IMR-90 (cell line): ENCODE measurements around the gene SPATA13. TPM values are rescaled to one million over a fixed set of nuclear protein-coding genes. Genes with fewer than 3 reads are reported as not detected.

Experiments used
- ATAC-seq: fragments of 200-7000 bp; cut with Tn5 transposase; 2 replicates; pipeline ENCODE4 v1.9.1; 2020; ENCODE audit warnings: low read depth, mild to moderate bottlenecking, moderate library complexity
- BruUV-seq: library from RNA; stranded (reverse); fragments of 400-500 nt; replicated peaks from 2 replicates; lab custom pipeline; 2021; lab: Mats Ljungman, UMichigan
- CTCF ChIA-PET: fragments of 300-600 bp; formaldehyde crosslinking; extraction: SDS; loops from one replicate; lab custom pipeline; 2021; ENCODE audit warnings: antibody characterized with exemption; lab: Yijun Ruan, JAX
- POLR2A ChIA-PET: fragments of 300-600 bp; sonication (Branson Sonifier 250); formaldehyde crosslinking; loops from one replicate; lab custom pipeline; 2022; ENCODE audit warnings: antibody characterized with exemption; ENCODE audit not compliant: unreplicated experiment; lab: Charles Lee
- DNase-seq: peaks from one replicate; pipeline ENCODE4 v3.0.0; 2013
- H2AFZ ChIP-seq: replicated peaks from 2 replicates; pipeline ENCODE3; 2013; ENCODE audit warnings: low read length, mild to moderate bottlenecking; ENCODE audit not compliant: poor library complexity
- H2AK5ac ChIP-seq: 2 replicates; pipeline ENCODE4 v1.6.1; 2013; ENCODE audit warnings: low read depth, low read length, inconsistent platforms
- H2AK9ac ChIP-seq: replicated peaks from 2 replicates; pipeline ENCODE3; 2013; ENCODE audit warnings: mild to moderate bottlenecking, low read depth, low read length, moderate library complexity; ENCODE audit not compliant: poor library complexity
- H2BK120ac ChIP-seq: 2 replicates; pipeline ENCODE4 v1.6.1; 2013; ENCODE audit warnings: low read depth, low read length, inconsistent platforms
- H2BK15ac ChIP-seq: 3 replicates; pipeline ENCODE4 v1.6.1; 2013; ENCODE audit warnings: low read depth, low read length, inconsistent platforms
- H2BK20ac ChIP-seq: 2 replicates; pipeline ENCODE4 v1.6.1; 2013; ENCODE audit warnings: low read depth, mild to moderate bottlenecking, inconsistent platforms, low read length, moderate library complexity
- H2BK5ac ChIP-seq: 2 replicates; pipeline ENCODE4 v1.6.1; 2013; ENCODE audit warnings: mild to moderate bottlenecking, low read depth, low read length, inconsistent platforms; ENCODE audit not compliant: poor library complexity, severe bottlenecking
- H3K14ac ChIP-seq: replicated peaks from 2 replicates; pipeline ENCODE4 v1.6.1; 2013; ENCODE audit warnings: low read depth, low read length, inconsistent platforms
- H3K18ac ChIP-seq: 2 replicates; pipeline ENCODE4 v1.6.1; 2013; ENCODE audit warnings: low read depth, low read length, control low read depth
- H3K23ac ChIP-seq: 2 replicates; pipeline ENCODE4 v1.6.1; 2013; ENCODE audit warnings: low read depth, low read length, inconsistent platforms
- H3K27ac ChIP-seq: 2 replicates; pipeline ENCODE4 v1.5.1; 2013; ENCODE audit warnings: mild to moderate bottlenecking, control low read depth, low read length; ENCODE audit not compliant: insufficient read depth
- H3K27me3 ChIP-seq: 2 replicates; pipeline ENCODE4 v1.6.1; 2013; ENCODE audit warnings: low read length; ENCODE audit not compliant: control insufficient read depth, insufficient read depth
- H3K36me3 ChIP-seq: 2 replicates; pipeline ENCODE4 v1.6.1; 2013; ENCODE audit warnings: low read length, mixed read lengths; ENCODE audit not compliant: control insufficient read depth, insufficient read depth
- H3K4ac ChIP-seq: 2 replicates; pipeline ENCODE4 v1.6.1; 2013; ENCODE audit warnings: low read depth, low read length, inconsistent platforms
- H3K4me1 ChIP-seq: 2 replicates; pipeline ENCODE4 v1.6.1; 2013; ENCODE audit warnings: low read length, mixed read lengths; ENCODE audit not compliant: control insufficient read depth, insufficient read depth
- H3K4me2 ChIP-seq: 2 replicates; pipeline ENCODE4 v1.6.1; 2013; ENCODE audit warnings: low read depth, mild to moderate bottlenecking, control low read depth, low read length, moderate library complexity
- H3K4me3 ChIP-seq: 2 replicates; pipeline ENCODE4 v1.5.1; 2013; ENCODE audit warnings: low read depth, mild to moderate bottlenecking, control low read depth, low read length, moderate library complexity; ENCODE audit not compliant: insufficient read depth
- H3K56ac ChIP-seq: 2 replicates; pipeline ENCODE4 v1.6.1; 2013; ENCODE audit warnings: low read length, inconsistent platforms; ENCODE audit not compliant: insufficient read depth; ENCODE audit errors: extremely low read depth
- H3K79me1 ChIP-seq, 2 experiments: 2 replicates each; pipeline ENCODE4 v1.6.1; 2013; ENCODE audit warnings: low read length in 2 of 2, inconsistent platforms in 1 of 2, low read depth in 1 of 2
- H3K9ac ChIP-seq: 2 replicates; pipeline ENCODE4 v1.6.1; 2013; ENCODE audit warnings: low read depth, low read length, control low read depth
- H3K9me1 ChIP-seq: 2 replicates; pipeline ENCODE4 v1.6.1; 2013; ENCODE audit warnings: low read length, inconsistent platforms; ENCODE audit not compliant: insufficient read depth
- H3K9me3 ChIP-seq: 2 replicates; pipeline ENCODE4 v1.6.1; 2013; ENCODE audit warnings: low read length; ENCODE audit not compliant: control insufficient read depth, insufficient read depth
- H4K20me1 ChIP-seq: 2 replicates; pipeline ENCODE4 v1.6.1; 2013; ENCODE audit warnings: low read length, inconsistent platforms; ENCODE audit not compliant: insufficient read depth
- H4K5ac ChIP-seq: 2 replicates; pipeline ENCODE4 v1.6.1; 2013; ENCODE audit warnings: mild to moderate bottlenecking, low read depth, low read length, control low read depth
- H4K8ac ChIP-seq, 2 experiments: 2 replicates each; pipeline ENCODE4 v1.6.1; 2013; ENCODE audit warnings: low read depth in 2 of 2, low read length in 2 of 2, control low read depth in 1 of 2, inconsistent platforms in 1 of 2
- H4K91ac ChIP-seq: 2 replicates; pipeline ENCODE4 v1.6.1; 2013; ENCODE audit warnings: low read depth, low read length, inconsistent platforms; ENCODE audit not compliant: insufficient read depth
- BHLHE40 ChIP-seq: fragments of 150-350 bp; IDR thresholded peaks from 2 replicates; pipeline ENCODE4 v1.6.1; 2016; ENCODE audit warnings: mild to moderate bottlenecking, low read depth, low read length
- CEBPB ChIP-seq: IDR thresholded peaks from 2 replicates; pipeline ENCODE4 v1.6.1; 2012; ENCODE audit warnings: low read depth, low read length, improper control_type of control experiment
- CHD1 ChIP-seq: IDR thresholded peaks from 2 replicates; pipeline ENCODE4 v1.6.1; 2012; ENCODE audit warnings: low read depth, low read length, improper control_type of control experiment
- FOS ChIP-seq: fragments of 150-350 bp; IDR thresholded peaks from 2 replicates; pipeline ENCODE4 v1.6.1; 2016; ENCODE audit warnings: low read depth, low read length
- MAFK ChIP-seq: IDR thresholded peaks from 2 replicates; pipeline ENCODE4 v1.6.1; 2012; ENCODE audit warnings: low read depth, low read length, improper control_type of control experiment
- MAZ ChIP-seq: IDR thresholded peaks from 2 replicates; pipeline ENCODE4 v1.6.1; 2012; ENCODE audit warnings: low read depth, mild to moderate bottlenecking, low read length, improper control_type of control experiment, moderate library complexity, borderline replicate concordance
- MXI1 ChIP-seq: IDR thresholded peaks from 2 replicates; pipeline ENCODE4 v1.6.1; 2012; ENCODE audit warnings: low read depth, mild to moderate bottlenecking, low read length, moderate library complexity, borderline replicate concordance
- POLR2A ChIP-seq: IDR thresholded peaks from 2 replicates; pipeline ENCODE4 v1.6.1; 2012; ENCODE audit warnings: mild to moderate bottlenecking, low read depth, low read length
- RAD21 ChIP-seq: IDR thresholded peaks from 2 replicates; pipeline ENCODE4 v1.6.1; 2012; ENCODE audit warnings: low read length, improper control_type of control experiment
- RCOR1 ChIP-seq: IDR thresholded peaks from 2 replicates; pipeline ENCODE4 v1.6.1; 2012; ENCODE audit warnings: mild to moderate bottlenecking, low read length, improper control_type of control experiment; ENCODE audit not compliant: insufficient replicate concordance
- RFX5 ChIP-seq: IDR thresholded peaks from 2 replicates; pipeline ENCODE4 v1.8.0; 2012; ENCODE audit warnings: low read depth, mild to moderate bottlenecking, low read length, moderate library complexity
- SMC3 ChIP-seq: fragments of 150-350 bp; IDR thresholded peaks from 2 replicates; pipeline ENCODE4 v1.6.1; 2016; ENCODE audit warnings: low read depth, mild to moderate bottlenecking, antibody characterized with exemption, low read length, moderate library complexity
- WGBS, 2 experiments: methylation state at CpG; one replicate each; pipeline versions ENCODE4 v1.1.5 to v1.1.7; 2013; ENCODE audit warnings: missing lambda C conversion rate in 2 of 2; ENCODE audit not compliant: insufficient read length in 1 of 2; ENCODE audit errors: extremely low coverage in 2 of 2; 5-methylcytosine and 5-hydroxymethylcytosine counted together
- dilution Hi-C: fragments of 300-500 bp; cut with HindIII; formaldehyde crosslinking; loops from one replicate; pipeline ENCODE4 v1.14.3; 2018; ENCODE audit warnings: low sequenced_read_pairs; ENCODE audit not compliant: unreplicated experiment
- in situ Hi-C: fragments of 300-500 bp; cut with MboI; formaldehyde crosslinking; loops from 3 replicates; pipeline ENCODE4 v1.14.3; 2019; ENCODE audit warnings: low sequenced_read_pairs, inconsistent platforms, mixed read lengths
- intact Hi-C: fragments of 100-400 bp; cut with micrococcal nuclease; formaldehyde crosslinking; loops from 2 replicates; pipeline ENCODE4 v1.10.0; 2022
- polyA plus RNA-seq, 3 experiments: library from polyadenylated mRNA; depleted of rRNA; stranded (reverse); fragments of >200 nt; gene quantifications; 2 replicates each; pipeline ENCODE4 v1.2.3, GENCODE V29; 2012; ENCODE audit warnings: low replicate concordance in 1 of 3
- total RNA-seq: library from RNA; depleted of rRNA; stranded (reverse); fragments of >200 nt; gene quantifications from 2 replicates; pipeline ENCODE4 v1.2.3, GENCODE V29; 2012
- TF ChIP-seq, protein P1 (sequence below): conservative IDR thresholded peaks from 2 replicates; pipeline ENCODE4 v1.5.1; 2012; ENCODE audit warnings: mild to moderate bottlenecking, low read depth, low read length, improper control_type of control experiment
- TF ChIP-seq, protein P2 (sequence below): fragments of 150-350 bp; IDR thresholded peaks from 2 replicates; pipeline ENCODE4 v1.6.1; 2017; ENCODE audit warnings: mild to moderate bottlenecking, antibody characterized with exemption, low read length, low read depth

Gene SPATA13
- total and polyA plus RNA-seq, 2 of the 4 experiments (the other 2 are of a cell fraction) = 10.5 to 12.5 TPM

DNA sequence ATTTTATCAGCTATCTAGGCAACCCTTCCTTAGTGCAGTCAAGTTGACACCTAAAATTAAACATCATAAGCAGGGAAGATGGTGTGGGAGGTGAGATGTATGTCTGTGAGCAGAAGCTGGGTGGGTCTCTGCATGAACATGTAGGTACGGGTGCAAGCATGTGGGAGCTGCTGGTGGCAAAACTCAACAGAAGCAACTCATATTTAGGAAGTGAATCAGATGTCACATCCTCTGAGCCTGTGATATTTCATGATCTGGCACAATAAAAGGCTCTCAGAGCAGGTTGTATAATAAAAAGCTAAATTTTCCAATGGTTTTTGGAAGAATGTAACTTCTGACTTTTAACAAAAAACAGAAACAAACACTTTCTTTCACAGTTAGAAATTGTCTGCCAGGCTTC, 193.2 kb downstream of the SPATA13 start:
- Histone ChIP-seq H4K8ac (no peak overlapping the region), H3K4me1 (no peaks in the 10 kb centered on the region), H3K14ac (no peak overlapping the region), H3K4me2 (no peak overlapping the region), H2BK5ac (no peak overlapping the region), H3K4me3 (no peak overlapping the region), H3K79me1 (no peaks in the 10 kb centered on the region), H2BK120ac (no peak overlapping the region), H2AK9ac (no peak overlapping the region), H2BK20ac (no peak overlapping the region), H3K9me3 (peaks cover 4% of the 10 kb centered on the region; the same call in 1 of the 2 replicates), H4K91ac (no peak overlapping the region), H2AK5ac (no peak overlapping the region), H3K4ac (no peak overlapping the region), H2BK15ac (no peak overlapping the region), H3K27ac (no peak overlapping the region), H3K56ac (no peak overlapping the region), H3K36me3 (no peaks in the 10 kb centered on the region), H3K27me3 (peaks cover 5% of the 10 kb centered on the region; the same call in 1 of the 2 replicates), H4K5ac (no peak overlapping the region), H3K18ac (no peak overlapping the region), H3K23ac (no peak overlapping the region), H4K20me1 (no peaks in the 10 kb centered on the region), H3K9me1 (peaks cover 10% of the 10 kb centered on the region), H3K9ac (no peak overlapping the region), H2AFZ (no peak overlapping the region)
- no peak for DNase-seq
- TF ChIP-seq MAZ (no peak), FOS (no peak), RAD21 (no peak), RCOR1 (no peak), MAFK (no peak), BHLHE40 (no peak), POLR2A (no peak), CHD1 (no peak), MXI1 (no peak), SMC3 (no peak), RFX5 (no peak), CEBPB (no peak)
- TF ChIP-seq, protein P1, sequence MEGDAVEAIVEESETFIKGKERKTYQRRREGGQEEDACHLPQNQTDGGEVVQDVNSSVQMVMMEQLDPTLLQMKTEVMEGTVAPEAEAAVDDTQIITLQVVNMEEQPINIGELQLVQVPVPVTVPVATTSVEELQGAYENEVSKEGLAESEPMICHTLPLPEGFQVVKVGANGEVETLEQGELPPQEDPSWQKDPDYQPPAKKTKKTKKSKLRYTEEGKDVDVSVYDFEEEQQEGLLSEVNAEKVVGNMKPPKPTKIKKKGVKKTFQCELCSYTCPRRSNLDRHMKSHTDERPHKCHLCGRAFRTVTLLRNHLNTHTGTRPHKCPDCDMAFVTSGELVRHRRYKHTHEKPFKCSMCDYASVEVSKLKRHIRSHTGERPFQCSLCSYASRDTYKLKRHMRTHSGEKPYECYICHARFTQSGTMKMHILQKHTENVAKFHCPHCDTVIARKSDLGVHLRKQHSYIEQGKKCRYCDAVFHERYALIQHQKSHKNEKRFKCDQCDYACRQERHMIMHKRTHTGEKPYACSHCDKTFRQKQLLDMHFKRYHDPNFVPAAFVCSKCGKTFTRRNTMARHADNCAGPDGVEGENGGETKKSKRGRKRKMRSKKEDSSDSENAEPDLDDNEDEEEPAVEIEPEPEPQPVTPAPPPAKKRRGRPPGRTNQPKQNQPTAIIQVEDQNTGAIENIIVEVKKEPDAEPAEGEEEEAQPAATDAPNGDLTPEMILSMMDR = no peak
- TF ChIP-seq, protein P2, sequence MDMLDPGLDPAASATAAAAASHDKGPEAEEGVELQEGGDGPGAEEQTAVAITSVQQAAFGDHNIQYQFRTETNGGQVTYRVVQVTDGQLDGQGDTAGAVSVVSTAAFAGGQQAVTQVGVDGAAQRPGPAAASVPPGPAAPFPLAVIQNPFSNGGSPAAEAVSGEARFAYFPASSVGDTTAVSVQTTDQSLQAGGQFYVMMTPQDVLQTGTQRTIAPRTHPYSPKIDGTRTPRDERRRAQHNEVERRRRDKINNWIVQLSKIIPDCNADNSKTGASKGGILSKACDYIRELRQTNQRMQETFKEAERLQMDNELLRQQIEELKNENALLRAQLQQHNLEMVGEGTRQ = no peak
- no TSS peak for BruUV-seq
- intact Hi-C loops = no loop called here
- WGBS, 2 experiments = 83% methylated on average over 1 of the region's 1 CpG; no CpG with 5 or more reads in 1 of the 2 experiments
- dilution Hi-C loops = no loop called here
- ChIA-PET CTCF (no interaction called here), POLR2A (no interaction called here)
- ATAC-seq = no peak
- in situ Hi-C loops = no loop called here
